ENCODE measurements around the gene SEMA3C.

SEMA3C gene

DNA sequence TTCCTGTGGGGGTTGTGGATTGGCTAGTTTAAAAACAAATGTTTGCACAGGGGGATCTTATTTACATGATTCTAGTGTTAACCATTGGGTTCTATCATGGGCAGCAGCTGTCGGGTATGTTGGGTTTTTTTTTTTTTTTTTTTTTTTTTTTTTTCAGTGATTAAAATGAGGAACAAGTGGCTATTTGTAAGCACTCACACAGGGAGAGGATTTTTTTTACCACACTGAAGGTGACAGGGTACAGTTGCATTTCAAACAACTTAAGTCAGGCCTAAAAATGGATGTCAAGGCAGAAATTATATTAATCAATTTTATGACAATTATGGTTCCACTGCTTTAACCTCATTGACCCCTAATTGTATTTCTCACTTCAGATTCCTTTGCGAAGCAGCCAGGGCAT, 187.6 kb downstream of the SEMA3C start:
- DNase-seq = no peak

- no peak for DNase-seq
Measured at GRCh38 chr7:80729591-80730320, 189.1 kb downstream of the SEMA3C start.

DNA sequence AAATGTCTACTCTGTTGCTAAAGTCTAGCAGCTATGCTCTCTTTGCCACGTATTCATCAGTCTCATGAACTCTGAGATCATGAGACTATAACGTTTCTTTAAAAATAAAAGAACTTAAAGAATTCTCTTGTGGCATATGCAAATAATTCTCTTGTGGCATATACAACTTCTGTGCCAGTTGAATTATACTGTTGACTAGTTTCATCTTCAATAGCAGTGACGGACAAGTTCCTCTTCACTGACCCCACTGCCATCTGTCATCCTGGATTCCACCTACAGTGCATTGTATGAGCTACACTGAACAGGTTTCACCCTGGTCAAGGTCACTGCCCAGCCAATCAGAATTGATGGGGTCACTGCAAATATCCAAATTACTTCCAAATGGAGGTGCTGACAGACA, 192.2 kb downstream of the SEMA3C start:
- no peak for DNase-seq

- no peak for DNase-seq
Measured at GRCh38 chr7:80725181-80725611, 193.7 kb downstream of the SEMA3C start.

- no peak for DNase-seq
Measured at GRCh38 chr7:80724249-80724871, 194.5 kb downstream of the SEMA3C start.

DNA sequence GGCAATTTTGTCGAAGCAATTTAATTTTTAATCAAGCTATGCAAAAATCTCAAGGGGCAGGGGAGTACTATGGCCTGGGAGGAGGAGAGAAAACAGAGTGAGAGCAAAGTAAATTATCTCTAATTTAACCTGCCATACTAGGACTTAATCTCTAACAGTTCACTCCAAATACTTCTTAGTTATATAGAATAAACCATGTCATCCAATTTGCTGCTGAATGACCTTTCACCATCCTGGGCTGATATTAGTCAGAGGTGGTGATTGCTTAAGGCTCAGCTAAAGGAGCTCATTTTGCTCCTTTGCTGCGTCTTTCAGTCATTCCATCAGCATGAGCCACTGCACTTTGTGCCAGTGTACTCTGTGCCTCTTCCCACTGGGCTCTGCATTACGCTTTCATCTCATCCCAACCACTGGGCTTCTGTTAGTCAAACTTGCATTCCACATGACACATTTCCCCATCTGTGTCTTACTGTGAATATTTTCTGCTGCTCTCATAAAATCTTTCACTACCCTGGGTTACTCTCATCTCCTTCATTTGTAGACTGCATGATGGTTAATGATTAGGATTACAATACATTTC, 196.1 kb downstream of the SEMA3C start:
- DNase-seq = no peak

- DNase-seq = no peak
Measured at GRCh38 chr7:80721883-80722615, 196.8 kb downstream of the SEMA3C start.

DNA sequence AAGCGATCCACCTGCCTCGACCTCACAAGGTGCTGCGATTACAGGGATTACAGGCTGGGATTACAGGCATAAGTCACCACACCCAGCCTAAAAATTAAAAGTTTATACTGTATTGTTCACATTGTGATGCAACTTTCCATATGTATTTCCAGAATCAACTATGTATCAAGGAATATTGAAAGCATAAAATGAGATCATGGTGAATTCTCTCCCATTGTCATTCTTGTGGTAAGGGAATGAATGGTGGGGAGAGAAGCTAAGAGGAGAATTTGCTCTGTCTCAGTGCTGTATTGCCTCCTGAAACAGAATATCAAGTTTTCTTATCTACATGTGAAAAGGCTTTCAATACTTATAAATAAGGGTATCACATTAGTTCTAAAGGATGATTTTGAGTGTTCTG, 198.7 kb downstream of the SEMA3C start:
- no peak for DNase-seq

- no peak for DNase-seq
Measured at GRCh38 chr7:80719261-80719660, 199.6 kb downstream of the SEMA3C start.

GRCh38 chr7:80711531-80711930, 207.3 kb downstream of the SEMA3C start:
- no peak for DNase-seq

GRCh38 chr7:80708123-80708522, 210.7 kb downstream of the SEMA3C start:
- no peak for DNase-seq

GRCh38 chr7:80707318-80707717, 211.5 kb downstream of the SEMA3C start:
- DNase-seq = no peak

DNA sequence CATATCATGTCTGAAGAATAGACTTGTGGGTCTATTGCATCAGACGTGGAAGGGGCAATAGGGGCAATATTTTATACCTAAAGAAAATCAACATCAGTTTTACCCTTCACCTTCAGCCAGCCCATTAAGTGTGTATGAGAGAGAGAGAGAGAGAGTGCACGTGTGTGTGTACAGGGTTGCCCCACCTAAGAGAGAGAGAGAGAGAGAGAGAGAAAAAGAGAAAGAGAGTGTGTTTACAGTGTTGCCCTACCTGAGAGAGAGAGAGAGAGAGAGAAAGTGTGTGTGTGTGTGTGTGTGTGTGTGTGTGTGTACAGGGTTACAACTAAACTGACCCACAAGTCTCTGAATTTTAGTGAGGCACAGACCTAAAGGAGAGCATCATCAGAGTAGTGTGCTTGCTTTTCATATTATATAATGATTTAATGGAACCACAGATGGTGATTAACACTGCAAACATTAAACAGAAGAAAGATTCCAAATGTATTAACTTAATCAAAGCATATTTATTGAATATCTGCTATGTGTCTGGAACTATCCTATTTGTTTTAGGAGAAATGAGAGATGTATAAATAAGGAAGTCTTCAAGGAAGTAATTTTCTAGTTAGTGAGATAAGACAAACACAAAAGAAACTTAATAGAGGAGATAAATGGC, 213.6 kb downstream of the SEMA3C start:
- no peak for DNase-seq

DNA sequence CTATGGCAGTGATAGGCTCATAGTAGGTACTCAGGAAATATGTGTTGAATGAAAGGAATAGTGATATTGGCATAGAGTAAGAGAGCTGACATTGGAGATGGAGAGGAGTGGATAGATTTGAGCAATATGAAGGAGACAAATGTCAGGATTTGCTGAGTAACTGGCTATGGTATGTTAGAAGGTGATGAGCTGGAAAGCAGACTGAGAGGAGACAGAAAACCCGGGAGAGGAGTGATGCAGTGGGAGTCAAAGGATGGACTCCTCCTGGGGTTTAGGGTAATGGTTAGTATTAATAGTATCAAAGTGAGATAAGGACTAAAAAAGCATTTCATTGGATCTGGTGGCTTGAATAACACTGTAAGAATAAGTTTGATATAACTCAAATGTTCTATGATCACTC, 215.6 kb downstream of the SEMA3C start:
- no peak for DNase-seq

- DNase-seq = no peak
Measured at GRCh38 chr7:80699721-80700256, 219.1 kb downstream of the SEMA3C start.

DNA sequence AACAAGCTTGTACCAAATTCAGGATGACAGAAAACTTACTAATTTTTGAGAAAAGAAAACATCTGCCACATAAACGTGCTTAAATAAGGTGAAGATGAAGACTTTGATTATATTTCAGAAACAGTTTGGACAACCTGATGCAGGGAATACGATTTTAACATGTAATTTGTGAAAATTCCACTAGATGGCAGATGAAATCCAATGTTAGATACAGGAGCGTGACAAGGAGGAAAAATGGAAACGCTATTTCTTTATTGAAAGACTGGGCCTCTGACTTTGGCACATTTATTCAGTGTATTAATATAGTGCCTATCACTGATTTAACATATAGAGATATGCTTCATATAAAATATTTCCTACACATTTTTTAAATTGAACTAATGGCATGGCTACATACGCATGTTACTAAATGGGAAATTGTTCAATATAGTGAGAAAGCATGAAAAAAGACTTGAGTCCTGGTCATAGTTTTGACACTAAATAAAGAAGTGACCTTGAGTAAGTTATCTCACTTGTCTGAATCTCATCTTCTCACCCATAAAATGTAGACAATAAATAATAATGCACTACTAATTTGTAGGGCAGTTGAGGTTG, 219.7 kb downstream of the SEMA3C start:
- peak; percentile 6 for DNase-seq

Measured in CD4-positive, alpha-beta T cell treated with Interleukin-17A for 1 hour (primary cell).